HEK293 (cell line): ENCODE results near the gene CDK5.

Experiments
- ZNF416 ChIP-seq: fragments of 450-650 bp; formaldehyde crosslinking; IDR thresholded peaks from 2 replicates; pipeline ENCODE4 v1.5.1; 2016; ENCODE audit warnings: missing biosample characterization, missing genetic modification characterization
- ZNF558 ChIP-seq: fragments of 450-650 bp; formaldehyde crosslinking; IDR thresholded peaks from 2 replicates; pipeline ENCODE4 v1.5.1; 2016; ENCODE audit warnings: missing biosample characterization, missing genetic modification characterization
- ZNF621 ChIP-seq: fragments of 450-650 bp; formaldehyde crosslinking; IDR thresholded peaks from 2 replicates; pipeline ENCODE4 v1.5.1; 2017; ENCODE audit warnings: missing biosample characterization, missing genetic modification characterization
- TF ChIP-seq, protein P1 (sequence below): fragments of 450-650 bp; formaldehyde crosslinking; IDR thresholded peaks from 2 replicates; pipeline ENCODE4 v1.5.1; 2016; ENCODE audit warnings: missing biosample characterization, missing genetic modification characterization
- TF ChIP-seq, protein P2 (sequence below): fragments of 450-650 bp; formaldehyde crosslinking; IDR thresholded peaks from 2 replicates; pipeline ENCODE4 v1.5.0; 2017; ENCODE audit warnings: missing biosample characterization, missing genetic modification characterization, borderline replicate concordance

DNA sequence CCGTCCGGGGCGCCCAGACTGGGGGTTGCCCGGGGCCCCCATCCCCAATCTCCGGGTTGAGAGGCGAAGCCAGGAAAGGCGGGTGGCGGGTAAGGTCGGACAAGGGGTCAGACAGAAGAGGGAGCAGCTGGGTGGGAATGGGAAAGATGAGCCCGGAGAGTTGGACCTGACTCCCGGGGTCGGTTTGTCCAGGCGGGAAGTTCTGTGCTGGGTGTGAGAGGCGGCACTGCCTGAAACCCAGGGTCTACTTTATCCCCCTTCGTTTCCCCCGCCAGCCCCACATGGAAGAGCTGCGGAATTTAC is 2.4 kb upstream of the CDK5 start:
- TF ChIP-seq ZNF416 (tag by site-specific recombination) (no peak), ZNF621 (tag by site-specific recombination) (no peak), ZNF558 (tag by site-specific recombination) (no peak)
- TF ChIP-seq, protein P1, sequence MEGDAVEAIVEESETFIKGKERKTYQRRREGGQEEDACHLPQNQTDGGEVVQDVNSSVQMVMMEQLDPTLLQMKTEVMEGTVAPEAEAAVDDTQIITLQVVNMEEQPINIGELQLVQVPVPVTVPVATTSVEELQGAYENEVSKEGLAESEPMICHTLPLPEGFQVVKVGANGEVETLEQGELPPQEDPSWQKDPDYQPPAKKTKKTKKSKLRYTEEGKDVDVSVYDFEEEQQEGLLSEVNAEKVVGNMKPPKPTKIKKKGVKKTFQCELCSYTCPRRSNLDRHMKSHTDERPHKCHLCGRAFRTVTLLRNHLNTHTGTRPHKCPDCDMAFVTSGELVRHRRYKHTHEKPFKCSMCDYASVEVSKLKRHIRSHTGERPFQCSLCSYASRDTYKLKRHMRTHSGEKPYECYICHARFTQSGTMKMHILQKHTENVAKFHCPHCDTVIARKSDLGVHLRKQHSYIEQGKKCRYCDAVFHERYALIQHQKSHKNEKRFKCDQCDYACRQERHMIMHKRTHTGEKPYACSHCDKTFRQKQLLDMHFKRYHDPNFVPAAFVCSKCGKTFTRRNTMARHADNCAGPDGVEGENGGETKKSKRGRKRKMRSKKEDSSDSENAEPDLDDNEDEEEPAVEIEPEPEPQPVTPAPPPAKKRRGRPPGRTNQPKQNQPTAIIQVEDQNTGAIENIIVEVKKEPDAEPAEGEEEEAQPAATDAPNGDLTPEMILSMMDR (tag by site-specific recombination), result no peak
- TF ChIP-seq, protein P2, sequence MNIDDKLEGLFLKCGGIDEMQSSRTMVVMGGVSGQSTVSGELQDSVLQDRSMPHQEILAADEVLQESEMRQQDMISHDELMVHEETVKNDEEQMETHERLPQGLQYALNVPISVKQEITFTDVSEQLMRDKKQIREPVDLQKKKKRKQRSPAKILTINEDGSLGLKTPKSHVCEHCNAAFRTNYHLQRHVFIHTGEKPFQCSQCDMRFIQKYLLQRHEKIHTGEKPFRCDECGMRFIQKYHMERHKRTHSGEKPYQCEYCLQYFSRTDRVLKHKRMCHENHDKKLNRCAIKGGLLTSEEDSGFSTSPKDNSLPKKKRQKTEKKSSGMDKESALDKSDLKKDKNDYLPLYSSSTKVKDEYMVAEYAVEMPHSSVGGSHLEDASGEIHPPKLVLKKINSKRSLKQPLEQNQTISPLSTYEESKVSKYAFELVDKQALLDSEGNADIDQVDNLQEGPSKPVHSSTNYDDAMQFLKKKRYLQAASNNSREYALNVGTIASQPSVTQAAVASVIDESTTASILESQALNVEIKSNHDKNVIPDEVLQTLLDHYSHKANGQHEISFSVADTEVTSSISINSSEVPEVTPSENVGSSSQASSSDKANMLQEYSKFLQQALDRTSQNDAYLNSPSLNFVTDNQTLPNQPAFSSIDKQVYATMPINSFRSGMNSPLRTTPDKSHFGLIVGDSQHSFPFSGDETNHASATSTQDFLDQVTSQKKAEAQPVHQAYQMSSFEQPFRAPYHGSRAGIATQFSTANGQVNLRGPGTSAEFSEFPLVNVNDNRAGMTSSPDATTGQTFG (tag by site-specific recombination), result no peak
